Activated naive CD8-positive, alpha-beta T cell treated with anti-CD3 and anti-CD28 coated beads, Interleukin-2, amount 50 U/mL, for 24 hours (primary cell): Measurements from ENCODE around the gene APOOL.
"Not testable (repeated sequence)": the region's sequence is repeated elsewhere in the genome, so short reads cannot be mapped to it uniquely, and the experiment has no call there.

Source experiments
- ATAC-seq: fragments of 150-1000 bp; cut with Tn5 transposase; one replicate; pipeline ENCODE4 v1.10.0; 2021
- DNase-seq: peaks from one replicate; pipeline ENCODE4 v3.0.0; 2021
- H3K27ac Mint-ChIP-seq: one replicate; pipeline ENCODE4 v1.8.0; 2021; ENCODE audit warnings: mild to moderate bottlenecking, mixed read lengths
- H3K27me3 Mint-ChIP-seq: one replicate; pipeline ENCODE4 v1.8.0; 2021; ENCODE audit warnings: mixed read lengths
- H3K36me3 Mint-ChIP-seq: one replicate; pipeline ENCODE4 v1.8.0; 2021; ENCODE audit warnings: low read depth, mixed read lengths
- H3K4me1 Mint-ChIP-seq: one replicate; pipeline ENCODE4 v1.8.0; 2021; ENCODE audit warnings: mixed read lengths
- H3K4me3 Mint-ChIP-seq: one replicate; pipeline ENCODE4 v1.8.0; 2021; ENCODE audit warnings: mild to moderate bottlenecking, moderate library complexity, mixed read lengths
- H3K9me3 Mint-ChIP-seq: one replicate; pipeline ENCODE4 v1.8.0; 2021; ENCODE audit warnings: mixed read lengths

The APOOL gene

DNA sequence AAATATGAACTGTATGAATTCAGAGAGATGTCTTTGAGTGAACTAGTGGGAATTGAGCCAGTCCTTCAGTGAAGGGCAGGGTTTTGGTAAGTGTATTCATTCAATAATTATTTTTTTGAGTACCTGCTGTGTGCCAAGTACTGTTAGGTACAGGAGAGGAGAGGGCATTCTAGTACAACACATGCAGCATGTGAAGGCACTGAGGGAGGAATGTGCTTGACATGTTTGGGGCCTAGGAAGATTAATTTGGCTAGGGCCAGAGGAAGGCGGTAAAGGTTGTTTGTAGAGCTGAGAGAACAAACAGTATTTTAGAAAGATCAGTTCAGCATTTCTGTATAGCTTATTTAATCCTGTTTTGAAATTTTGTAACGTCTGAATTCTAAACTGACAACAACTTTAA is 27.8 kb downstream of the APOOL start:
- DNase-seq (no peak), ATAC-seq (no peak)
- Mint-ChIP-seq H3K27me3 (no peaks in the 10 kb centered on the region), H3K4me1 (peaks cover 2% of the 10 kb centered on the region), H3K9me3 (peaks cover 7% of the 10 kb centered on the region), H3K27ac (no peak overlapping the region), H3K36me3 (no peaks in the 10 kb centered on the region), H3K4me3 (no peak overlapping the region)

DNA sequence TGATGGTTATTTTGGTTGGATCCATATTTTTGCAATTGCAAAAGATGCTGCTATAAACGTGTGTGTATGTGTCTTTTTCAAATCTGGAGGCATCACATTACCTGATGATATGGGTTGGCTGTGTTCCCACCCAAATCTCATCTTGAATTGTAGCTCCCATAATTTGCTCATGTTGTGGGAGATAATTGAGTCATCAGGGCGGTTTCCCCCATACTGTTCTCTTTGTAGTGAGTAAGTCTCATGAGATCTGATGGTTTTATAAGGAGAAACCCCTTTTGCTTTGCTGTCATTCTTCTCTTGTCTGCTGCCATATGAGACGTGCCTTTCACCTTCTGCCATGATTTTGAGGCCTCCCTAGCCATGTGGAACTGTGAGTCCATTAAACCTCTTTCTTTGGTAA is 33.4 kb downstream of the APOOL start:
- Mint-ChIP-seq H3K27me3 (no peaks in the 10 kb centered on the region), H3K4me1 (peaks cover 15% of the 10 kb centered on the region), H3K36me3 (peaks cover 11% of the 10 kb centered on the region), H3K4me3 (no peak overlapping the region), H3K9me3 (peaks cover 16% of the 10 kb centered on the region), H3K27ac (no peak overlapping the region)
- ATAC-seq (no peak), DNase-seq (no peak)

GRCh38 chrX:85051627-85052026 is 48.0 kb downstream of the APOOL start:
- H3K36me3 Mint-ChIP-seq, result peaks cover under 1% of the 10 kb centered on the region
- DNase-seq (no peak), ATAC-seq (no peak)
- no peak overlapping the region for H3K4me3 Mint-ChIP-seq
- peaks cover 11% of the 10 kb centered on the region for H3K4me1 Mint-ChIP-seq
- peak overlapping the region; percentile 42 for H3K27ac Mint-ChIP-seq
- no peaks in the 10 kb centered on the region for H3K27me3 Mint-ChIP-seq
- H3K9me3 Mint-ChIP-seq, result no peaks in the 10 kb centered on the region

DNA sequence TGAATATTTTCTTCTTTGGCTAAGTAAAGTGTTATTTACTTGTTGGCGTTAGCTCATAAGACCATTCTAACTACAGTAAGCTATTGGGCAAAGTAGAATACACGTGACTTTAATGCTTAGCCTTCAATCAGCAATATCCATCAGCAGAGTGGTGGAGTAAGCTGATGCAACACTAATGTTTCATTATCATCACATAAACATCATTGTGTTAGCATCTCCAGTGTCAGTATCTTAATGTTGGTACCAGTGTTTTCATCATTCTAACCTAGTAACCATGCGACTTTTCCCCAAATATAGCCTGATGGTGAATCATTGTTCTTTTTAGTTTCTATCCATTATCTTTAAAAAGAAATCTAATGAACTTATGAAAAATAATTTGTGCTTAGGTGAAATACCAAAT is 48.5 kb downstream of the APOOL start:
- Mint-ChIP-seq H3K27me3 (no peaks in the 10 kb centered on the region), H3K4me3 (no peak overlapping the region), H3K36me3 (peaks cover 3% of the 10 kb centered on the region), H3K27ac (peak overlapping the region; percentile 42), H3K9me3 (no peaks in the 10 kb centered on the region), H3K4me1 (peaks cover 11% of the 10 kb centered on the region)
- DNase-seq (no peak), ATAC-seq (peak; percentile 80)

GRCh38 chrX:85052636-85053343 is 49.1 kb downstream of the APOOL start:
- DNase-seq (no peak), ATAC-seq (peak; percentile 84)
- Mint-ChIP-seq H3K9me3 (no peaks in the 10 kb centered on the region), H3K36me3 (peaks cover 4% of the 10 kb centered on the region), H3K4me3 (no peak overlapping the region), H3K4me1 (peaks cover 11% of the 10 kb centered on the region), H3K27ac (peak overlapping the region; percentile 42), H3K27me3 (no peaks in the 10 kb centered on the region)

GRCh38 chrX:85065512-85066198 is 62.0 kb downstream of the APOOL start:
- no peaks in the 10 kb centered on the region for H3K4me1 Mint-ChIP-seq
- no peaks in the 10 kb centered on the region for H3K27me3 Mint-ChIP-seq
- no peaks in the 10 kb centered on the region for H3K9me3 Mint-ChIP-seq
- ATAC-seq, result no peak
- no peak overlapping the region for H3K4me3 Mint-ChIP-seq
- no peak overlapping the region for H3K27ac Mint-ChIP-seq
- no peak for DNase-seq
- peaks cover 20% of the 10 kb centered on the region for H3K36me3 Mint-ChIP-seq

GRCh38 chrX:85077247-85077646 is 73.6 kb downstream of the APOOL start:
- H3K36me3 Mint-ChIP-seq, result peaks cover 21% of the 10 kb centered on the region
- not testable (repeated sequence) for H3K4me3 Mint-ChIP-seq, ATAC-seq, H3K27ac Mint-ChIP-seq, H3K4me1 Mint-ChIP-seq, H3K27me3 Mint-ChIP-seq, H3K9me3 Mint-ChIP-seq, DNase-seq

DNA sequence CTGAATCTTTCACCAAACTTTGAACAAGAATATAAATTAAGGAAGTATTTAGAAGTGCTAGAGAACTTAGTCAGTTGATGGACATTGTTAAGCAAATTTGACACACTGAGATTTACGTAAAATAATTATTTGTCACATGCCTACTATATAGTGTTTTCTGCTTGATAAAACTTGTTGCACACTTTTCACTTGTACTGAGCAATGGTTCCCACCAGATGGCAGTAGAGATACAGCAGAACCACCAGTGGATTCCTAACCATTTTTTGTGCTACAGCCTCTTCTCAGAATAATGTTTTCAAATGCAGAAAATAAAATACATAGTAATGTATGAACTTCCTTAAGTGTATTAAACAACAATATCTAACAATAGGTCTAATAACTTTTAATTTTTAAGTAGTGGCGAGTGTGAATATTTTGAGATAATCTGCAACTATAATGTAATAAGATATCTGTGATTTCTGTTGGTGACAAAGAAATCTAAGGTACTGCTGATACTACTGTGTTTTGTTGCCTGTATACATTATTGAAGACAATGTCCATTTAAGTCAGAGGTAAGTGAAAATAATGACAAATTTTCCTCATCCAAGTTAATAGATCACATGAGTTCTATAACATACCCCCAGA is 81.2 kb downstream of the APOOL start:
- Mint-ChIP-seq H3K9me3 (no peaks in the 10 kb centered on the region), H3K27ac (no peak overlapping the region), H3K27me3 (no peaks in the 10 kb centered on the region), H3K4me3 (no peak overlapping the region), H3K36me3 (peaks cover 28% of the 10 kb centered on the region), H3K4me1 (no peaks in the 10 kb centered on the region)
- DNase-seq (no peak), ATAC-seq (no peak)

DNA sequence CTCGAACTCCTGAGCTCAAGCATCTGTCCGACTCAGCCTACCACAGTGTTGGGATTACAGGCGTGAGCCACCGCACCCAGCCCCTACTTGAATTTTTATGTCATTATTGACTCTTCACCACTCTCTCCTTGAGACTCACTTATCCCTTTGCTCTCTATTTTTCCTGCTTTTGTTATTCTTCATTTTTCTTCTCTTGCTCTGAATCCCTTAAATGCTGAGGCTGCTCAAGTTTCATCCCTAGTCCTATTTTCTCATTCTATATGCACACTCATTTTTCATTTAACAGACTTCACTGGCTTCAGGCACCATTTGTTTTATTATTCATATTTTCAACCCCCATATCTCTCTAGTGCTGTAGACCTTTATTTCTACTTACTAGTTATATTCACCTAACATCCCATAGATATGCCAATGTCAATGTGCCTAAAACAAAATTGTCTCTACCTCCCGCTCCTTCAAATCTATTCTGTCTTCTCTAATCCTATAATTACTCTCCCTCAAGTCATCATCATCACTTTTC is 85.7 kb downstream of the APOOL start:
- peaks cover 34% of the 10 kb centered on the region for H3K36me3 Mint-ChIP-seq

DNA sequence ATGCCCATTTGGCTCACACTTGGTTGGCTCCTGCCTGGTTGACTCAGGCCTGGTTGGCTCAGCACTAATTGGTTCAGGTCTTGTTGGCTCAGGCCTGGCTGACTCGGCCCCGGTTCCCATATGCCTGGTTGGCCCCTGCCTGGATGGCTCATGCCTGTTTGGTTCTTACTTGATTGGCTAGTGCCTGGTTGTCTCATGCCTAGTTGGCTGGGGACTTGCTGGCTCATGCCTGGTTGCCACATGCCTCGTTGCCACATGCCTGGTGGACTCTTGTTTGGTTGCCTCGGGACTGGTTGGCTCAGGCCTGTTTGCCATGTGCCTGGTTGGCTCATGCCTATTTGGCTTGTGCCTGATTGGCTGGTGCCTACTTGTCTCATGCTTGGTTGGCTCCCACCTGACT is 103.7 kb downstream of the APOOL start:
- H3K4me3 Mint-ChIP-seq, result no peak overlapping the region
- ATAC-seq (no peak), DNase-seq (no peak)
- no peaks in the 10 kb centered on the region for H3K9me3 Mint-ChIP-seq
- peaks cover 2% of the 10 kb centered on the region for H3K27me3 Mint-ChIP-seq
- H3K27ac Mint-ChIP-seq, result no peak overlapping the region
- no peaks in the 10 kb centered on the region for H3K4me1 Mint-ChIP-seq
- H3K36me3 Mint-ChIP-seq, result no peaks in the 10 kb centered on the region

More for the DNA sequence above, 85.7 kb downstream of the APOOL start:
- no peaks in the 10 kb centered on the region for H3K4me1 Mint-ChIP-seq
- no peak overlapping the region for H3K27ac Mint-ChIP-seq
- no peaks in the 10 kb centered on the region for H3K27me3 Mint-ChIP-seq
- no peak for DNase-seq
- no peak for ATAC-seq
- no peak overlapping the region for H3K4me3 Mint-ChIP-seq
- no peaks in the 10 kb centered on the region for H3K9me3 Mint-ChIP-seq

- ATAC-seq (no peak), DNase-seq (no peak)
- Mint-ChIP-seq H3K9me3 (no peaks in the 10 kb centered on the region), H3K36me3 (no peaks in the 10 kb centered on the region), H3K4me1 (no peaks in the 10 kb centered on the region), H3K27ac (no peak overlapping the region), H3K27me3 (peaks cover 2% of the 10 kb centered on the region), H3K4me3 (no peak overlapping the region)
Observed at GRCh38 chrX:85108165-85108564, 104.5 kb downstream of the APOOL start.

GRCh38 chrX:85109235-85109634 is 105.6 kb downstream of the APOOL start:
- peak; percentile 3 for DNase-seq
- H3K9me3 Mint-ChIP-seq, result no peaks in the 10 kb centered on the region

GRCh38 chrX:85111347-85111746 is 107.7 kb downstream of the APOOL start:
- Mint-ChIP-seq H3K36me3 (no peaks in the 10 kb centered on the region), H3K4me1 (no peaks in the 10 kb centered on the region), H3K9me3 (no peaks in the 10 kb centered on the region), H3K27ac (no peak overlapping the region), H3K27me3 (no peaks in the 10 kb centered on the region), H3K4me3 (no peak overlapping the region)
- no peak for ATAC-seq
- peak; percentile 1 for DNase-seq

More at GRCh38 chrX:85109235-85109634, 105.6 kb downstream of the APOOL start:
- Mint-ChIP-seq H3K4me1 (no peaks in the 10 kb centered on the region), H3K4me3 (no peak overlapping the region), H3K36me3 (no peaks in the 10 kb centered on the region), H3K27ac (no peak overlapping the region), H3K27me3 (peaks cover 2% of the 10 kb centered on the region)
- no peak for ATAC-seq

DNA sequence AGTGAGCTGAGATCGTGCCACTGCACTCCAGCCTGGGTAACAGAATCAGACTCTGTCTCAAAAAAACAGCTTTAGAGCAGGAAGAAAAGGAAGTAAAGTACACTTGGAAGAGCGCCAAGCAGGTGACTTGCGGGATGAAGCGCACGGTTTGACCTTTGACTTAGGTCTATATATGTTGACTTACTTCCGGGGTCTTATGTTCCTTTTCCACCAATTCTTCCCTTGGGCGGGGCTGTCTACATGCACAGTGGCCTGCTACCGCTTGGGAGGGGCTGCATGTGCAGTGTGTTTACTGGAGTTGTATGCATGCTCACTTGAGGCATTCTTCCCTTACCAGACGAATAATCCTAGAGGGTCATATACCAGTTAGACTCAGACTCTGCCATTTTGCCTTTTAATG is 108.6 kb downstream of the APOOL start:
- no peak overlapping the region for H3K27ac Mint-ChIP-seq
- no peak for DNase-seq
- no peak overlapping the region for H3K4me3 Mint-ChIP-seq
- no peaks in the 10 kb centered on the region for H3K36me3 Mint-ChIP-seq
- no peak for ATAC-seq
- H3K27me3 Mint-ChIP-seq, result no peaks in the 10 kb centered on the region
- no peaks in the 10 kb centered on the region for H3K4me1 Mint-ChIP-seq
- H3K9me3 Mint-ChIP-seq, result no peaks in the 10 kb centered on the region

GRCh38 chrX:85113746-85114145 is 110.1 kb downstream of the APOOL start:
- Mint-ChIP-seq H3K9me3 (no peaks in the 10 kb centered on the region), H3K36me3 (no peaks in the 10 kb centered on the region), H3K4me1 (no peaks in the 10 kb centered on the region), H3K27me3 (no peaks in the 10 kb centered on the region), H3K4me3 (no peak overlapping the region), H3K27ac (no peak overlapping the region)
- ATAC-seq (no peak), DNase-seq (no peak)
